Keratinocyte (primary cell): ENCODE results near the gene TEKTIP1. TPM values are rescaled to one million over a fixed set of nuclear protein-coding genes. Genes with fewer than 3 reads are reported as not detected.

ENCODE experiments used
- DNase-seq: peaks from one replicate; pipeline ENCODE4 v3.0.0-alpha.2; 2011; ENCODE audit warnings: low read depth, missing footprints, low spot score
- FAIRE-seq: peaks from 2 replicates; lab custom pipeline; 2011; peaks lifted over from hg19 to GRCh38; lab: Jason Lieb, UNC
- H2AFZ ChIP-seq: 2 replicates; pipeline ENCODE4 v1.6.0; 2012; ENCODE audit warnings: low read length, control low read depth, inconsistent platforms; ENCODE audit not compliant: control insufficient read depth
- H3K27ac ChIP-seq: 2 replicates; pipeline ENCODE4 v1.5.1; 2011; ENCODE audit warnings: low read length; ENCODE audit not compliant: control insufficient read depth, insufficient read depth
- H3K27me3 ChIP-seq: 3 replicates; pipeline ENCODE4 v1.6.0; 2011; ENCODE audit warnings: low read length; ENCODE audit not compliant: control insufficient read depth, insufficient read depth; ENCODE audit errors: extremely low read depth
- H3K36me3 ChIP-seq, 2 experiments: 2 replicates in 1 of 2; 3 replicates in 1 of 2; pipeline ENCODE4 v1.5.1; 2011; ENCODE audit warnings: low read length in 2 of 2, mild to moderate bottlenecking in 1 of 2; ENCODE audit not compliant: control insufficient read depth in 2 of 2, insufficient read depth in 2 of 2; ENCODE audit errors: extremely low read depth in 1 of 2
- H3K4me1 ChIP-seq: 3 replicates; pipeline ENCODE4 v1.5.1; 2011; ENCODE audit warnings: low read length; ENCODE audit not compliant: control insufficient read depth, insufficient read depth; ENCODE audit errors: extremely low read depth
- H3K4me2 ChIP-seq: 3 replicates; pipeline ENCODE4 v1.6.0; 2011; ENCODE audit warnings: low read depth, low read length; ENCODE audit not compliant: control insufficient read depth, insufficient read depth; ENCODE audit errors: extremely low read depth
- H3K4me3 ChIP-seq, 3 experiments: fragments of 200-600 bp in 1 of 3; sonication (generic) in 1 of 3; 2 replicates in 2 of 3; 3 replicates in 1 of 3; pipeline ENCODE4 v1.5.1; 2011 to 2016; ENCODE audit warnings: low read length in 3 of 3, mild to moderate bottlenecking in 3 of 3, control low read depth in 2 of 3, inconsistent platforms in 1 of 3, low read depth in 1 of 3, mixed read lengths in 1 of 3, mixed run types in 1 of 3, moderate library complexity in 1 of 3; ENCODE audit not compliant: control insufficient read depth in 2 of 3, insufficient read depth in 2 of 3; ENCODE audit errors: extremely low read depth in 1 of 3
- H3K79me2 ChIP-seq: 2 replicates; pipeline ENCODE4 v1.6.0; 2012; ENCODE audit warnings: low read length; ENCODE audit not compliant: control insufficient read depth, insufficient read depth
- H3K9ac ChIP-seq: 3 replicates; pipeline ENCODE4 v1.6.0; 2011; ENCODE audit warnings: low read length; ENCODE audit not compliant: control insufficient read depth, insufficient read depth; ENCODE audit errors: extremely low read depth
- H3K9me1 ChIP-seq: 3 replicates; pipeline ENCODE4 v1.6.0; 2011; ENCODE audit warnings: low read length; ENCODE audit not compliant: control insufficient read depth, insufficient read depth; ENCODE audit errors: extremely low read depth
- H3K9me3 ChIP-seq: 2 replicates; pipeline ENCODE4 v1.5.1; 2012; ENCODE audit warnings: low read depth, low read length; ENCODE audit not compliant: control insufficient read depth
- H4K20me1 ChIP-seq: 3 replicates; pipeline ENCODE4 v1.6.0; 2011; ENCODE audit warnings: low read length; ENCODE audit not compliant: control insufficient read depth, insufficient read depth; ENCODE audit errors: extremely low read depth
- EZH2 ChIP-seq: IDR thresholded peaks from one replicate; pipeline ENCODE4 v1.6.1; 2012; ENCODE audit warnings: inconsistent platforms, mild to moderate bottlenecking, low read length, moderate library complexity
- dilution Hi-C: fragments of 300-500 bp; cut with MboI; formaldehyde crosslinking; loops from one replicate; pipeline ENCODE4 v1.7.0; 2020; ENCODE audit warnings: low sequenced_read_pairs; ENCODE audit not compliant: extremely low pct_ligation_motif_present
- polyA plus RNA-seq, 5 experiments: library from polyadenylated mRNA; depleted of rRNA in 3 of 5; stranded (reverse) in 3 of 5; stranded (forward) in 1 of 5; unstranded in 1 of 5; fragments of >200 nt; gene quantifications; 1 replicate in 1 of 5; 2 replicates in 3 of 5; 3 replicates in 1 of 5; pipeline versions ENCODE4 v1.2.1 to v1.2.3, GENCODE V29; 2011 to 2012; ENCODE audit warnings: missing spikeins in 2 of 5, low read depth in 1 of 5, low replicate concordance in 1 of 5
- TF ChIP-seq, protein P1 (sequence below), 3 experiments: IDR thresholded peaks in 1 of 3; conservative IDR thresholded peaks in 1 of 3; optimal IDR thresholded peaks in 1 of 3; 2 replicates in 2 of 3; 3 replicates in 1 of 3; pipeline versions ENCODE3 to v1.5.1; 2011; ENCODE audit warnings: low read length in 3 of 3, mild to moderate bottlenecking in 3 of 3, moderate library complexity in 2 of 3, control low read depth in 1 of 3, inconsistent platforms in 1 of 3; ENCODE audit not compliant: insufficient read depth in 2 of 3; ENCODE audit errors: extremely low read depth in 1 of 3

TEKTIP1 gene
- polyA plus RNA-seq, 1 donor (not counting 4 experiments of a cell fraction or from before 2014, with no cell fraction given), result not detected

DNA sequence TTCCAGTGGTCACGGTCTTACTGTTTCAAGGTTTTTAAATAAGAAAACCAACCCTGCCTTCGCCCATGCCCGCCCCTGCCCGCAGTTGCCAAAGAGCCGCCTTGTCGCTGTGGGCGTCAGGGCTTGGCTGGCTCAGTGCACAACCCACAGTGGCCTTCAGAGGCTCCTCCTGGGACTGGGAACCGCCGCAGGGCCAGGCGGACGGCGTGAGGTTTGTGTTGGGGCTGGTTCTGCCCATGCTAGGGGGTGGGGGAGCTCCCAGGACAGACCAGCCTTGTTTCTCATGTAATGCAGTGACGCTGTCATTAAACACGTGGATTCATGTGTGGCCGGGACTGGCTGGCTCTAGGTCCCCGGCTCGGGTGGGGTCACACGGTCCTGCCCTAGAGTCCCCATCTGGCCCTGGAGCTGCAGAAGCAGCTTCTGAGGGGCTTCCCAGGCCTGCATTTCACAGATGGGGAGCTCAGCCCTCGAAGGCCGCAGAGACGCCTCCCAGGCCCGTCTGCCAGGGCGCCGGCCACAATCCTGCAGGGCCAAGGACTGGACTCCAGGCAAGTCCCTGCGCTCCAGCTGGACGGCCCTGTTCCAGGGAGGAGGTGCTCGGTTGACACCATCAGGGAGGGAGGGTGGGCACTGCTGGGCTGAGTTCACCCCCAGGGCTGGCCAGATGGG, 2.4 kb upstream of the TEKTIP1 start:
- Histone ChIP-seq H3K9ac (no peak overlapping the region), H2AFZ (no peak overlapping the region), H4K20me1 (peaks cover 2% of the 10 kb centered on the region), H3K27me3 (no peaks in the 10 kb centered on the region), H3K9me1 (no peaks in the 10 kb centered on the region), H3K36me3 (peaks cover 6 to 24% of the 10 kb centered on the region in 2 experiments), H3K4me2 (no peak overlapping the region), H3K27ac (no peak overlapping the region), H3K4me3 (no peak overlapping the region), H3K79me2 (no peaks in the 10 kb centered on the region), H3K9me3 (no peaks in the 10 kb centered on the region), H3K4me1 (no peaks in the 10 kb centered on the region)
- TF ChIP-seq EZH2, result no peak
- TF ChIP-seq, protein P1, sequence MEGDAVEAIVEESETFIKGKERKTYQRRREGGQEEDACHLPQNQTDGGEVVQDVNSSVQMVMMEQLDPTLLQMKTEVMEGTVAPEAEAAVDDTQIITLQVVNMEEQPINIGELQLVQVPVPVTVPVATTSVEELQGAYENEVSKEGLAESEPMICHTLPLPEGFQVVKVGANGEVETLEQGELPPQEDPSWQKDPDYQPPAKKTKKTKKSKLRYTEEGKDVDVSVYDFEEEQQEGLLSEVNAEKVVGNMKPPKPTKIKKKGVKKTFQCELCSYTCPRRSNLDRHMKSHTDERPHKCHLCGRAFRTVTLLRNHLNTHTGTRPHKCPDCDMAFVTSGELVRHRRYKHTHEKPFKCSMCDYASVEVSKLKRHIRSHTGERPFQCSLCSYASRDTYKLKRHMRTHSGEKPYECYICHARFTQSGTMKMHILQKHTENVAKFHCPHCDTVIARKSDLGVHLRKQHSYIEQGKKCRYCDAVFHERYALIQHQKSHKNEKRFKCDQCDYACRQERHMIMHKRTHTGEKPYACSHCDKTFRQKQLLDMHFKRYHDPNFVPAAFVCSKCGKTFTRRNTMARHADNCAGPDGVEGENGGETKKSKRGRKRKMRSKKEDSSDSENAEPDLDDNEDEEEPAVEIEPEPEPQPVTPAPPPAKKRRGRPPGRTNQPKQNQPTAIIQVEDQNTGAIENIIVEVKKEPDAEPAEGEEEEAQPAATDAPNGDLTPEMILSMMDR (optimal IDR thresholded peaks at IDR 0.05 in 1 of 3, IDR thresholded peaks at IDR 0.05 in 1 of 3, conservative IDR thresholded peaks at IDR 0.05 in 1 of 3; ENCODE audit: extremely low read depth in 1 of 3, insufficient read depth in 2 of 3, low read length in 3 of 3), result no peak
- DNase-seq (no peak), FAIRE-seq (no peak)
- dilution Hi-C loops, result no loop called here

DNA sequence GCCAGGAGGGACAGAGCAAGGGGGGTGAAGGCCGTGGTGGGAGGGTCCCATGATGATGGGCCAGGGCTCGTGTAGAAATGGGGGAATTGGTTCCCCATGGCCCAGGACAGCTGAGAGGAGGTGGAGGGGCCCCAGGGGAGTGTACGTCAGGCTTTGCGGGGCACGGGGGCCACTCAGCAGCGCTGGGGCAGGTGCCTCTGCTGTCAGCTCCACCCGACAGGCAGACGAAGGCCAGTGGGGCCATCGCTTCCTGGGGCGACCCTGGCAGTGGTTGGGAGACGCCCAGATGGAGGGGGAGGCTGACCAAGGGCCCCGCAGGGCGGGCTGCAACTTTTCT, 1.9 kb upstream of the TEKTIP1 start:
- H4K20me1 ChIP-seq, result peaks cover 2% of the 10 kb centered on the region
- H3K9me3 ChIP-seq, result no peaks in the 10 kb centered on the region
- TF ChIP-seq, protein P1 (optimal IDR thresholded peaks at IDR 0.05 in 1 of 3, IDR thresholded peaks at IDR 0.05 in 1 of 3, conservative IDR thresholded peaks at IDR 0.05 in 1 of 3; ENCODE audit: extremely low read depth in 1 of 3, insufficient read depth in 2 of 3, low read length in 3 of 3), result no peak
- TF ChIP-seq EZH2, result no peak
- H3K9ac ChIP-seq, result no peak overlapping the region
- H3K36me3 ChIP-seq, result peaks cover 5 to 24% of the 10 kb centered on the region in 2 experiments
- H3K4me3 ChIP-seq, result no peak overlapping the region
- no peak overlapping the region for H3K27ac ChIP-seq
- H3K4me2 ChIP-seq, result no peak overlapping the region
- no peak overlapping the region for H2AFZ ChIP-seq
- H3K27me3 ChIP-seq, result no peaks in the 10 kb centered on the region
- H3K9me1 ChIP-seq, result no peaks in the 10 kb centered on the region
- FAIRE-seq, result no peak
- H3K79me2 ChIP-seq, result no peaks in the 10 kb centered on the region
- no peaks in the 10 kb centered on the region for H3K4me1 ChIP-seq
- DNase-seq, result no peak
- dilution Hi-C loops, result no loop called here
